Choroid plexus epithelial cell (primary cell): ENCODE results near the gene PRKCA.

Experiments used
- DNase-seq: peaks from one replicate; pipeline ENCODE4 v3.0.0-alpha.2; 2010; ENCODE audit warnings: low read depth
- H3K4me3 ChIP-seq: 2 replicates; pipeline ENCODE4 v1.5.1; 2011; ENCODE audit warnings: low read depth, mild to moderate bottlenecking, control low read depth, low read length, moderate library complexity
- TF ChIP-seq, protein P1 (sequence below): conservative IDR thresholded peaks from 2 replicates; pipeline ENCODE4 v1.5.1; 2011; ENCODE audit warnings: low read depth, mild to moderate bottlenecking, control low read depth, inconsistent platforms, low read length, moderate library complexity

Gene PRKCA

DNA sequence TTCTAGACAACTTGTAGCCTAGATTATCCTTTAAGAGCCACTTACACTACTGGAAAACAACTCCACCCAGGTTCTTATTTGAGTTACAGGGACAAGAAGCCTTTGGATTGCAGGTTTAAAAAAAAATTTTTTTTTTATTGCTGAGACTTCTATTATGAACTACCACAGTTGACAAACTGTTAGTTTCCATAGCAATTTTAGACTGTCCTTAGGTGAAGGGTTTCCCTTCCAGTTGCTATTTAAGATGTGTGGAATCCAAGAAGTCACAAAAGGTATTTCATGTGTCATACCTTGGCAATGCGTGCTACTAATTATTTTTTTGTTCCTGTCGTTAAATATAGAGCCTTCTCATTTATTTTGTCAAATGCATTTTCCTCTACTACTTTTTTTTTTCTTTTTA lies 253.2 kb downstream of the PRKCA start:
- no peak overlapping the region for H3K4me3 ChIP-seq
- TF ChIP-seq, protein P1, sequence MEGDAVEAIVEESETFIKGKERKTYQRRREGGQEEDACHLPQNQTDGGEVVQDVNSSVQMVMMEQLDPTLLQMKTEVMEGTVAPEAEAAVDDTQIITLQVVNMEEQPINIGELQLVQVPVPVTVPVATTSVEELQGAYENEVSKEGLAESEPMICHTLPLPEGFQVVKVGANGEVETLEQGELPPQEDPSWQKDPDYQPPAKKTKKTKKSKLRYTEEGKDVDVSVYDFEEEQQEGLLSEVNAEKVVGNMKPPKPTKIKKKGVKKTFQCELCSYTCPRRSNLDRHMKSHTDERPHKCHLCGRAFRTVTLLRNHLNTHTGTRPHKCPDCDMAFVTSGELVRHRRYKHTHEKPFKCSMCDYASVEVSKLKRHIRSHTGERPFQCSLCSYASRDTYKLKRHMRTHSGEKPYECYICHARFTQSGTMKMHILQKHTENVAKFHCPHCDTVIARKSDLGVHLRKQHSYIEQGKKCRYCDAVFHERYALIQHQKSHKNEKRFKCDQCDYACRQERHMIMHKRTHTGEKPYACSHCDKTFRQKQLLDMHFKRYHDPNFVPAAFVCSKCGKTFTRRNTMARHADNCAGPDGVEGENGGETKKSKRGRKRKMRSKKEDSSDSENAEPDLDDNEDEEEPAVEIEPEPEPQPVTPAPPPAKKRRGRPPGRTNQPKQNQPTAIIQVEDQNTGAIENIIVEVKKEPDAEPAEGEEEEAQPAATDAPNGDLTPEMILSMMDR, result no peak
- no peak for DNase-seq

DNA sequence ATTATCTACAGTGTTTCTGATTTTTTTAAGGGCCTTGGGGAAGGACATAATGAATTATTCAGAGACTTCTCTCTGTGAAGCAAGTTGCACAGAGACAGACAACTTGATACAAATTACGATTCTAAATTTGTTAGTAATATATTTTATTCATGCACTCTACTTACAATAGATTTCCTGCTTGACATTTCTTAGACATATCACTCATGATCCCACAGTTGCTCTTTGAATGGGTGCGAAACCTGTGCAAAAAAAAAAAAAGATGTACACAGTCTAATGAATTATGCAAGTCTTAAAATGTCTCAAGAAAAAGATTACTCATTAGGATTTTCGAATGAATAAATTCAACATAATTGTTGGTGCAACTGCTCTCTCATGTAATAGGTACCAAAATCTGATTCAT lies 254.8 kb downstream of the PRKCA start:
- TF ChIP-seq, protein P1, result no peak
- no peak for DNase-seq

DNA sequence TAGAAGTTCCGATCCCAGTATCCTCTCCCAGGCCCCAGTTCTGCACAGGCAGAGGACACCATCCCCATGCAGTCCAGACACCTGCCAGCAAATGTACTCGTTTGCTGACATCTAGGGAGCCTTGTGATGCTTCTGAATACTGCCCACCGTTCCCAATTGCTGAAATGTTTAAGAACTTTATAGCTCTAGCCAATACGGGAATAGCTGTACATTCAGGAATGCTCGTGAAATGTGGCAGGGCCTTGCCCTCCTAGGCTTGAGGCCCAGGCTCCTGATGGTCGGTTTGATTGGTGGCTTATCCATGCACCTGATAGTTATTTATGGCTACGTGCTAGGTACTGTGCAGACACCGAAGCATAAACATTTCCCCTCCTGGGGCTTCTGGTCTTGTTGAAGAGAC lies 255.5 kb downstream of the PRKCA start:
- DNase-seq, result no peak
- H3K4me3 ChIP-seq, result no peak overlapping the region
- TF ChIP-seq, protein P1, result no peak

More for the DNA sequence above, 254.8 kb downstream of the PRKCA start:
- H3K4me3 ChIP-seq, result no peak overlapping the region

DNA sequence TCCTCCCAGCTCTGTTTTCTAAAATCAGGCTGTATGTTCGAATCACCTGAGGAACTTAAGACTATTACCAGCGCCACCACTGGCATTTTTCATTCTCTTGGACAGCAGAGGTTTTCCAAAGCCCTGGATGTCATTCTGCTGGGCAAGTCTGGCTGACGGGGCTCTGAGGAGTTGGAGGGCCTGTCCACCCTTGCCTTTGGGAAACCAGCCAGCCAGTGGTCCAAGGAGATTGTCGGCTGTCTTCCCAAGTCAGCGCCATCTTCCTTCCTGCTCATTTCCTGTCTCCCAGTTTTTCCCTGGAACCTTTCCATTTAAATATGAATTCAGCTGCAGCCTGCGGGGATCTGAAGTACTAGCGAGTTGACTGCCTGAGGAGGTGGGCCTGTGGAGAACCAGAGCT lies 258.3 kb downstream of the PRKCA start:
- DNase-seq, result no peak
- no peak overlapping the region for H3K4me3 ChIP-seq
- TF ChIP-seq, protein P1, result no peak

DNA sequence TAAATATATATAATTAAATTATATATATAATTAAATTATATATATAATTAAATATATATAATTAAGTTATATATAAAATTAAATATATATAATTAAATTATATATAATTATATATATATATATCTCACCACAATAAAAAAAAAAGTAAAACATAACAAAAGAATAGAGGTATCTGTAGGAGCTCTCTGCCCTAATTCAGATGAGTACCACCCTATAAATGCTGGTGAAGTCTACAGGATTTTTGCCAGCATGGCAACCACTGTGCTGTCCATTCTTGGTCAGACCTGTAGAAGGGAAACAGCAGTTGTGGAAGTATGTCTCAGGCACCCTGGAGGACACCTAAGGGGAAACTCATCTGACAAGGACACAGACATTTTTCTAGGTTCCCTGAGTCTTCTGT lies 259.7 kb downstream of the PRKCA start:
- no peak for DNase-seq
- H3K4me3 ChIP-seq, result no peak overlapping the region
- TF ChIP-seq, protein P1, result no peak

DNA sequence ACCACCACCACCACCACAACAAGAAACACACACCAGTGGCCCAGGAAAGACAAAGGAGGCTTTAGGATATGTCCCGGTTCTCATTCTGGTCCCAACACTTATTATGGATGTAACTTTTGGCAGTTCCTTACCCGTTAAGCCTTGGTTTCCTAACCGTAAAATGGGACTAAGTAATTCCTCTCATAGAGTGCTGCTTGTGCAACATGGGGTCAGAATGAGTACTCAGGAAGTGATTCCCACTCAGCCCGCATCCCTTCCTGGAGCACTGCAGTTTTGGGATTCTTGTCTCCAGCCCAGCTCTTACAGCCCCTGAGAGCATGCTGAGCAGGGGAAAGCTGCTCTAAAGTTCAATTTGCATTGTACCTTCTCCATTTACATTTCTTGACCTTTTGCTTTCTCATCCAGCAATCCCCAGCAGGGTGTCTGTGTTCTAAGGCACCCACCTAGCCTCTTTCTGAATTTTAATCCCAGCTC lies 262.6 kb downstream of the PRKCA start:
- TF ChIP-seq, protein P1, result no peak
- DNase-seq, result peak; percentile 77
- no peak overlapping the region for H3K4me3 ChIP-seq
